HG03097 (cell line): ENCODE measurements around the gene PER2.

Source experiments
- ATAC-seq: cut with Tn5 transposase; IDR thresholded peaks from one replicate; pipeline ENCODE4 v1.9.1; 2021; ENCODE audit not compliant: unreplicated experiment, low FRiP score

The PER2 gene

GRCh38 chr2:238202326-238203093, 85.9 kb downstream of the PER2 start:
- ATAC-seq, result no peak
